GM12865 (cell line): Measurements from ENCODE around the gene TENM4.

ENCODE experiments used
- DNase-seq: peaks from one replicate; pipeline ENCODE4 v3.0.0; 2010; ENCODE audit warnings: low read depth
- H3K4me3 ChIP-seq: 2 replicates; pipeline ENCODE4 v1.5.1; 2011; ENCODE audit warnings: mild to moderate bottlenecking, low read depth, low read length, control low read depth
- TF ChIP-seq, protein P1 (sequence below): IDR thresholded peaks from 2 replicates; pipeline ENCODE4 v1.5.1; 2011; ENCODE audit warnings: low read length, control low read depth, low read depth, inconsistent platforms; ENCODE audit not compliant: insufficient read depth; ENCODE audit errors: missing control alignments

The TENM4 gene

DNA sequence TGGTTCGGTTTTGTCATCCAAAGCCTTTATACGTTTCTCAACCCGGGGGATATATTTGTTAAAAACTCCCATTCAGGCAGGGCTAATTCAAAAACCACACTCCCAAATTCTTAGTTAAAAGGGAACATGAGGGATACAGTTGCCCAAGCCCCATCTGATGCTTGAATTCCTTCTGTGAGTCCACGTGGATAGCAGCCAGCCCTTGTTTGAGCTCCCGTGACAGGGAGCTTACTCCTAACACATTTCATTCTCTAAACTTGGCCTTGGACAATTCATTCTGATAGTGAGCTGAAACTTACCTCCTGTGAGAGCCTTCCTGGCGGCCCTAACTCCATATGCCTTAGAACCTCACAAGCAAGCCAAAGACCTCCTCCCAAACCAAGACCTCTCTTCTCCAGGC is 357.5 kb downstream of the TENM4 start:
- no peak overlapping the region for H3K4me3 ChIP-seq
- DNase-seq, result no peak
- TF ChIP-seq, protein P1, sequence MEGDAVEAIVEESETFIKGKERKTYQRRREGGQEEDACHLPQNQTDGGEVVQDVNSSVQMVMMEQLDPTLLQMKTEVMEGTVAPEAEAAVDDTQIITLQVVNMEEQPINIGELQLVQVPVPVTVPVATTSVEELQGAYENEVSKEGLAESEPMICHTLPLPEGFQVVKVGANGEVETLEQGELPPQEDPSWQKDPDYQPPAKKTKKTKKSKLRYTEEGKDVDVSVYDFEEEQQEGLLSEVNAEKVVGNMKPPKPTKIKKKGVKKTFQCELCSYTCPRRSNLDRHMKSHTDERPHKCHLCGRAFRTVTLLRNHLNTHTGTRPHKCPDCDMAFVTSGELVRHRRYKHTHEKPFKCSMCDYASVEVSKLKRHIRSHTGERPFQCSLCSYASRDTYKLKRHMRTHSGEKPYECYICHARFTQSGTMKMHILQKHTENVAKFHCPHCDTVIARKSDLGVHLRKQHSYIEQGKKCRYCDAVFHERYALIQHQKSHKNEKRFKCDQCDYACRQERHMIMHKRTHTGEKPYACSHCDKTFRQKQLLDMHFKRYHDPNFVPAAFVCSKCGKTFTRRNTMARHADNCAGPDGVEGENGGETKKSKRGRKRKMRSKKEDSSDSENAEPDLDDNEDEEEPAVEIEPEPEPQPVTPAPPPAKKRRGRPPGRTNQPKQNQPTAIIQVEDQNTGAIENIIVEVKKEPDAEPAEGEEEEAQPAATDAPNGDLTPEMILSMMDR, result no peak

DNA sequence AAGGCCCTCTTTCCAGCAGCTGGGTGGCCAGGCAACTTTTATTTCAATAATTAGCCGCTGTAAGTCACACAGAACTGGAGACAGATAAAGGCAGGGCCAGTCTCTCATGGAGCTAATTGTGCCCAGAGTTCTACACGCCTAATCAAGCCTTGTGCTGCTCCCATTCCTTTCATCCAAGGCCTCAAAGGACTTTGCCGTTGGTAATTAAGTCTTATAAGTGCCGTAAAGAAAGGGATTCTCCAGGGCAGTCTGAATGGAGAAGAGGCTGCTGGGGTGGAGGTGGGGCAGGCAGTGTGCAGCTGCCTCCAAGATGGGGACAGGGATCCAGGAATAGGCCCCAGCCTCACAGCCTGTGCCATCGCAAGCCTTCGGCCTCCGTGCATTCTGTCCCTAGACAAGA is 357.9 kb downstream of the TENM4 start:
- TF ChIP-seq, protein P1, result no peak
- no peak for DNase-seq
- no peak overlapping the region for H3K4me3 ChIP-seq

DNA sequence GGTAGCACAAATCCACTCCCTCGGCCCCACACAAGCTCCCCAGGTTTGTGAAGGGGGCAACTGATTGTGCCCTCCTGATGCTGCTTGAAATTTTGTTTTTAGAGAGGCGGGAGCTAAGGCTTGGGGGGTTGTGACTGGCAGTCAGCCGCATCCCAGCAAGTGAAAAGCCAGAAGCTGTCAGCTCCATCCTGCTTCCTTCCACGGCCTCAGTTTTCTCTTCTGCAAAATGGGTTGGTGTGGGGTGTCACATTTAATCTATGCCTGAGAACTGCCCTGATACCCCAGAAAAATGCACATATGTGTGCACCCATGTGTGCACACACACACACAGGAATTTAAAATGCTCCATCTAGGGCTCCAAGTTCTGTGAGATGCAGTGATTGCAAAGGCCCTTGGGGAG is 358.6 kb downstream of the TENM4 start:
- no peak for DNase-seq
- TF ChIP-seq, protein P1, result no peak
- H3K4me3 ChIP-seq, result no peak overlapping the region

DNA sequence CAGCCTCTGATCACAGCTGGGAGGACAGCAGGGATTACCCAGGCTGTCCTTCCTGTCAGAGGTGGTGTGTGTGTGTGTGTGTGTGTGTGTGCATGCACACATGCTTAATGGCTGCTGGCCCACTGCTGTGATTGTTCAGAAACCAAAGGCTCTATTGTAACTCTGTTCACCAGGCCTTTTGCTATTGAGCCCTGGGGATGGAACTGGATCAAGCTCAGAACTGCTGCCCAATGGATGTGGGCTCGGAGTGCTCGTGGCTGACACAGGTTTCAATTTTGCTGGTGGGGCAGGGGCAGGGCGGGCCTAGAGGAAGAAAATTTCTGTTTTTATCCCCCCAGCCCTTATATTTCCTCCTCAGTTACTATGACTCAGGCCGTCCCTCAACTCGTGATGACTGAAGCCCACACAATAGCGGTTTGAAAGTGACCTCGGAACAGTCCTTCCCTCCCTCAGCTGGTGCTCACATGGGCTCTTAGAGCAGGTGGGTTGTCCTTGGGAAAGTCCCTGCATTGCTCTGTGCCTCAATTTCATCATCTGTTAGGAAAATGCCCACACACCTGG is 359.3 kb downstream of the TENM4 start:
- H3K4me3 ChIP-seq, result no peak overlapping the region
- TF ChIP-seq, protein P1, result no peak
- DNase-seq, result peak; percentile 20

DNA sequence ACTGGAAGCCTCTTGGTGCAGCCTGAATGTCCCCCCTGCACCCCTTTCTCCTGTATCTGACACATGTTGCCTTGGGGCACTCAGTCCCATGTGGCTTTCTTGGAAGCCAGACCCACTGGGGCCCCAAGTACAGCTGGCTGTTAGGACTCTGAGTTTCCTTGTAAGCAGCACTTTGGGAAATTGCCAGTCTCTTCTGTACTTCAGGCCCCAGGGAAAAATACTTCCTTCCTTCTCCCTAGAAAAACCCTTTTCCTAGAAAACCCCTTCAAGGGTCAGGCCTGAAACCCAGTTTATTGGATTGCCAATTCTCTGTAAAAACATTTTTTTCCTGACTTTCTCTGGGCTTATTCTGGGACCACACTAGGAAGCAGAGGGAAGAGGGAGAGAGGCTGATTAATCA is 360.3 kb downstream of the TENM4 start:
- no peak for DNase-seq
- H3K4me3 ChIP-seq, result no peak overlapping the region
- TF ChIP-seq, protein P1, result no peak

DNA sequence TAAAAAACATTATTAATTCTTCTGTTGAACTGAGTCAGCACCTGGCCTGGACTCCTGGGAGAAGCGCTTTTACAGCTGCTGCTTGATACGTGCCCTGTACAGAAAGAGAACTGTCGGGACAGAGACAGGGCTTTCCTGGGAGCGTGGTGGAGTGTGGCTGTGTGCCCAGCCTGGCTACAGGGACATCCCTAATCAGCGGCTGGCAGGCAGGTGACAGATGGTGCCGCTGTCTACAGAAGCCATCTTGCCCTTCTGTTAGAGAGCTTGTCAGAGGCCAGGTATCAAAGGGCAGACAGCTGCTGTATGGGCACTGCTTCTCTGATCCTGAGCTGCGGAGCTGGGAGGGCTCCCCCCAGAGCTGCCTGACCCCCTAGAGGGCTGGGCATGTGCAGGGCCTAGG is 361.8 kb downstream of the TENM4 start:
- TF ChIP-seq, protein P1, result no peak
- H3K4me3 ChIP-seq, result no peak overlapping the region
- no peak for DNase-seq

DNA sequence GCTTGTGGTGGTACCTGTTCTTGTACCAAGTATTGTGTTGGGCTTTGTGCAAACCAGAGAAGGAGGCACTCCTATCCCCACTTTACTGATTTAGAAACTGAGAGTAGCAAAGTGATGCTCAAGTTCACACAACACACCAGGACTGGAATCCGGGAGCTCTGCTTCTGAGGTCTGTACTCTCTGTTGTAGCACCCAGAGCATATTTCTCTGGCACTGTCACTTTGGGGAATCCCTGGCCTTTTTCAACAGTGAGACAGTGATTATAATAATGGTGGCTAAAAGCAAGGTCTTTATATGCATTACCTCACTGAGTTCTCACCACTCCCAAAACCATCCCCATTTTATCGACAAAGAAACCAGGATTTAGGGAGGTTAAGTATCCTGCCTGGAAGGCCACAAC is 362.4 kb downstream of the TENM4 start:
- peak; percentile 6 for DNase-seq

More for the DNA sequence above, 362.4 kb downstream of the TENM4 start:
- TF ChIP-seq, protein P1, result no peak
- no peak overlapping the region for H3K4me3 ChIP-seq
